GM13977 (cell line): ENCODE results near the gene LCORL.
A peak's percentile ranks its signal among the peaks of the same experiment; 100 is the strongest.
"Not testable (repeated sequence)": the region's sequence is repeated elsewhere in the genome, so short reads cannot be mapped to it uniquely, and the experiment has no call there.

Source experiments
- DNase-seq: peaks from one replicate; pipeline ENCODE4 v3.0.0; 2012; ENCODE audit warnings: low spot score
- CTCF ChIP-seq: IDR thresholded peaks from 2 replicates; pipeline ENCODE4 v1.5.1; 2012; ENCODE audit warnings: mild to moderate bottlenecking, control low read depth; ENCODE audit not compliant: insufficient read depth; ENCODE audit errors: extremely low read depth, missing control alignments
- in situ Hi-C: fragments of 300-500 bp; cut with MboI; formaldehyde crosslinking; loops from one replicate; pipeline ENCODE4 v1.12.0; 2022; ENCODE audit warnings: low sequenced_read_pairs, low pct_unique_long_range_greater_than_20kb, mixed read lengths, inconsistent platforms; ENCODE audit not compliant: unreplicated experiment

The LCORL gene

DNA sequence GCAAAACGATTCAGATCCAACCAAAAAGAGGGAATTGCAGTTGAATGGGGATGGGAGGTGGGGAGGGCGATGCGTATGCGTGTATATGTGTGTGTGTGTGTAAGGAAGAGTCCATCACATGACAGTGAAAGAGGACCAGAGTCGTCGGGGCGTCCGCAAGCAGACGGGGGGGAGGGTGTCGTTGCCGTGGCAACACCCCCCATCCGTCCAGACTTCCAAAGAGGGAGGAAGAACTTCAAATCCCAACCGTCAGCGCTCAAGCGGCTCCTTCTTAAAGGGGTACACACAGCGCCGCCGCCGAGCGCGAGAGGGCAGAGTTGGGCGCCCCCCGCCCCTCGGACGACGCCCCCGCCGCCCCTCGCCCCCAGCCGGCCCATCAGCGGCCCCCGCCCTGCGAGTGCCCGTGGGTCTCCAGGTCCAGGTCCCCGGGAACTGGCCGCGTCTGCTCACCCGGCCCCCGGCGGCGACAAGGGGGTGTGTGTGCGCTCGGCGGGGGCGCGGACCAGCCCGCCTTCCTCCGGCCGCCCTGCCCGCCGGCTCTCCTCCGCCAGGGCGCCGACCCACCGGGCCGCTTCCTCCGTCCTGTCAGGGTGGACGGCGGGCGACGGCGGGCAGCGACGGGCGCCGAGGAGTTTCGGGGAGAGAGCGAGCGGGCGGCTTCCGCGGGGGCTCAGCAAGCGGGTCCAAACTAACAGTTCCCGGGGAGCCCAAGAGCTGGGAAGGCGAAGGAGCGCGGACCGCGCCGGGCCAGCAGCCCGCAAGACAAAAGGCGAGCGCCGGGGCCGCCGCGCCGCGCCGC lies 685 bp downstream of the LCORL start:
- TF ChIP-seq CTCF: peak; percentile 26
- in situ Hi-C loops: loop anchor here (25.0 kb wide), 1 partner anchor 184 kb away; no protein-coding TSS in a partner anchor
- DNase-seq: peak; percentile 61

DNA sequence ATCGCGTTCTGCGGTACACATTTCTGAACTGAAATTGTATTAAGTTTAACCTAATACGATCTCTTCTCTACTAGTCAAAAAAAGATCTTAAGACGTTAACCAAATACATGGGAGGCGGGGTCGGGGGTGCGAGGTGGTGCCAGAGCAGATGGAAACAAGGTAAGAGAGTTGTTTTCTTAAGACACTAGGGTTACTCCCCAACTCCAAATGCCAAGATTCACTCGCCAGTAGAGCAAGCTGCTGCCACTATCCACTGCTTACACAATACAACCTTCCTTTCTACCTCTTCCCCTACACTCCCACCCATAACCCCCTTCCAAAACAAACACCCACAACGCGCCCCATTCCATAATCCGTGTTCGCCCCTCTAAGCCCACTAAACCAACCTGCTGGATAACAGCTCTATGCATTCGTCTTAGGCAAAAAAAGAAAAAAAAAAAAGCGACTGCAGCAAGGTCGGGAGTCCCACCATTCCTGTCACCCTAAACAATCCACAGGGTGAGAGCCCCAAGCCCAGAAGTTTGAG lies 1.3 kb downstream of the LCORL start:
- in situ Hi-C loops: loop anchor here (25.0 kb wide), 1 partner anchor 183 kb away; no protein-coding TSS in a partner anchor
- no peak for TF ChIP-seq CTCF

GRCh38 chr4:18014269-18014668 lies 7.3 kb downstream of the LCORL start:
- in situ Hi-C loops: loop anchor here (25.0 kb wide), 1 partner anchor 177 kb away; no protein-coding TSS in a partner anchor
- no peak for DNase-seq
- TF ChIP-seq CTCF: no peak

More for the DNA sequence above, 1.3 kb downstream of the LCORL start:
- peak; percentile 34 for DNase-seq

DNA sequence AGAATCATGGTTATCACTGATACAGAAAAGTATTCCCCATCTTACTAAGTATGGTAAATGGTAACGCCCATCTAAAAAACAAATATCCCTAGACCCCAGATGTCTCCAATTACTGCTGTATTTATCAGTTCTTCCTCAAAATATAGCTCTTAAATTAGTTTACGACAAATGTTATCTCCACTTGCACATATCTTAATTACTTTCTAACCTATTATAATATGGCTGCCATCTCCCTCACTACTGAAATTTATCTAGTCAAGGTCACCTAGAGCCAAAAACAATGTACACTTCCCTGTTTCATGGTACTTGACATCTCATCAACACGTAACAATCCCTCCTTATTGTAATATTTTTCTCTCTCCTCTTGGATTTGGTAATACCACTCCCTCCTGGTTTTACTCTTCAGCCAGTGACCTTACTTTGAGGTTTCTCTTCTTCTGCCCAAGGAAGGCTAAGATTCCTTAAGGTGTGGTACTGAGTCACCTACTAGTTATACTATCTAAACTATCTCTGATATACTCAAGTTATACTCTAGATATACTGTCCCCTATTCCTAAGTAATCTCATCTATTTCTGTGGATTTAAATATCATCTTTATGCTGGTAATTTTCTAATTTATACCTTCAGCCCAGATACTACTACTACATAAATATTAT lies 8.6 kb downstream of the LCORL start:
- in situ Hi-C loops: loop anchor here (25.0 kb wide), 1 partner anchor 176 kb away; no protein-coding TSS in a partner anchor
- no peak for TF ChIP-seq CTCF
- DNase-seq: no peak

- no peak for DNase-seq
- in situ Hi-C loops: loop anchor here (25.0 kb wide), 1 partner anchor 175 kb away; no protein-coding TSS in a partner anchor
- TF ChIP-seq CTCF: no peak
These were observed 9.3 kb downstream of the LCORL start for GRCh38 chr4:18012134-18012806.

DNA sequence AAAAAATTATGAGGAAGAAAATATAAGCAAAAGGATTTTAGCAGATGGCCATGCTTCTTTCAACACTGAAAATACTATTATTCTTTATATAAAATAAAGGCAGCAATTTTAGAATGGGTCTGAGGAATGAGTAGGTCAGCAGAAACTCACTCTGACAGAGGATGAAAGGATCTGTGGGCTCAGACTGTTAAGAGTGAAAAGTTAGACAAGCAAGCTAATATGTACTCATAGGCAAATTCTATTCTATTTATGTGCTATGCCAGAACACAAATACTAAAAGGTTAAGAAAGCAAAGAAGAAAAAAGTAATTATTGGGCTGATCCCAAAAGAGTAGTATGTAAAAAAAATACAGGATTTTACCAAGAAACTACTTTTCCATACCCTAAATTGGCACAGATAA lies 13.9 kb downstream of the LCORL start:
- no peak for DNase-seq
- in situ Hi-C loops: loop anchor here (25.0 kb wide), 1 partner anchor 170 kb away; no protein-coding TSS in a partner anchor
- no peak for TF ChIP-seq CTCF

DNA sequence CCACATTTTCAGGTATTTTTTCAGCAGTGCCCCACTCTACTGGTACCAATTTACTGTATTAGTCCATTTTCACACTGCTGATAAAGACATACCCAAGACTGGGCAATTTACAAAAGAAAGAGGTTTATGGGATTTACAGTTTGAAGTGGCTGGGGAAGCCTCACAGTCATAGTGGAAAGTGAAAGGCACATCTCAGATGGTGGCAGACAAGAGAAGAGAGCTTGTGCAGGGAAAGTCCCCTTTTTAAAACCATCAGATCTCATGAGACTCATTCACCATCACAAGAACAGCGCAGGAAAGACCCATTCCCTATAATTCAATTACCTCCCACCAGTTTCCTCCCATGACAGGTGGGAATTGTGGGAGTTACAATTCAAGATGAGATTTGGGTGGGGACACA lies 15.1 kb downstream of the LCORL start:
- DNase-seq: not testable (repeated sequence)
- in situ Hi-C loops: loop anchor here (25.0 kb wide), 1 partner anchor 169 kb away; no protein-coding TSS in a partner anchor
